HG03442 (cell line): ENCODE measurements around the gene COMMD3.

Experiments
- ATAC-seq: cut with Tn5 transposase; IDR thresholded peaks from one replicate; pipeline ENCODE4 v1.9.1; 2021; ENCODE audit warnings: mild to moderate bottlenecking, moderate library complexity; ENCODE audit not compliant: unreplicated experiment

COMMD3 gene

GRCh38 chr10:22365233-22365632 lies 49.0 kb downstream of the COMMD3 start:
- ATAC-seq = peak; percentile 48

DNA sequence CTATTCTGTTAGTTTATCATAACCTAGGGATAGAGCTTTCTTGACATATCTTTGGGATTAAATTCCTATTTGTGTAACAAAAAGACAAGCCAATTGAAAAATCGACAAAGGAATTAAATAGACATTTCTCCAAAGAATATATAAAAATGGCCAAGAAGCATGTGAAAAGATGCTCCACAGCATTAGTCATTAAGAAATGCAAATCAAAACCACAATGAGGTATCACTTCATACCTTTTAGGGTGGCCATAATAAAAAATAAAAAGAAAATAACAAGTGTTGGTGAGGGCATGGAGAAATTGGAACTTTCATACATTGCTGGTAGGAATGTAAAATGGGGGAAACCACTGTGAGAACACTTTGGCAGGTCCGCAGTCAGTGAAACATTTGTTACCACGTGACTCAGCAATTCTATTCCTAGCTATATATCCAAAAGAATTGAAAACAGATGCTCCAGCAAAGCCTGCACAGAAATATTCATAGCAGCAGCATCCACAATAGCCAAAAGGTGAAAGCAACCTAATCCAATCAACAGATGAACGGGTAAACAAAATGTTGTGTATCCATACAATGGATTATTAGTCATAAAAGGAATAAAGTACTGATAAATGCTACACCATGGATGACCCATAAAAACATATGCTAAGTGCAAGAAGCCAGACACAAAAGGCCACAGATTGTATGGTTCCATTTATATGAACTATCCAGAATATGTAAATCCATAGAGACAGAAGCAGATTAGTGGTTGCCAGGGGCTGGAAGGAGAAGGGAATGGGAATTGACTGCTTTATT lies 49.7 kb downstream of the COMMD3 start:
- ATAC-seq = no peak

DNA sequence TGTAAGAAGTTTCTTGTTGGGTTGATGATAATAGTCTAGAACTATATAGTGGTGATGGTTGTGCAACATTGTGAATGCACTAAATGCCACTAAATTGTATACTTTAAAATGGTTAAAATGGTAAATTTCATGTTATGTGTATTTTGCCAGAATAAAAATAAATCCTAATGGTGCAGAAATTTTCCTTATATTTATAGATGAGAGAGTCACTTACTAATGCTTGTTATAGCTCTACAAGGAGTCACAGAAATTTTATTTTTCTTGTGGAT lies 50.2 kb downstream of the COMMD3 start:
- no peak for ATAC-seq

DNA sequence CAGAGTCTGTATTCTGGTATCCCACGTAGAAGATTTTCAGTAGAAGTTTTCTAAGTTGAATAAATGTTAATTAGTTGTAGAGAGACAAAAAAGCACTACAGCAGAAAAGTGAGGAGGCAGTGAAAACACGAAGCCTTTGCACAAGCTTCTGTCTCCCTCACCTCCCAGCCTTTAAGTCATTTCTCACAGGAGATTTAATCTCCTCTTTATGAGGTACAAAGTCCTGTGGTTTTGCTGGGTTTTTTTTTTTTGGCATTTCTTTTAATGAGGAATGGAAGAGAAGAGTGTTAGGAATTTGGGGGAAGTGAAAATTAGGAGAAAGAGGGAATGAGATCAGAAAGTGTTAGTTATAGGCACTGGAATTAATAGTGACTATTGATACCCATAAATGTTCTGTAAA lies 50.6 kb downstream of the COMMD3 start:
- no peak for ATAC-seq

- peak; percentile 35 for ATAC-seq
These were observed 51.3 kb downstream of the COMMD3 start for GRCh38 chr10:22367471-22367870.

- no peak for ATAC-seq
These were observed 52.2 kb downstream of the COMMD3 start for GRCh38 chr10:22368402-22368801.

DNA sequence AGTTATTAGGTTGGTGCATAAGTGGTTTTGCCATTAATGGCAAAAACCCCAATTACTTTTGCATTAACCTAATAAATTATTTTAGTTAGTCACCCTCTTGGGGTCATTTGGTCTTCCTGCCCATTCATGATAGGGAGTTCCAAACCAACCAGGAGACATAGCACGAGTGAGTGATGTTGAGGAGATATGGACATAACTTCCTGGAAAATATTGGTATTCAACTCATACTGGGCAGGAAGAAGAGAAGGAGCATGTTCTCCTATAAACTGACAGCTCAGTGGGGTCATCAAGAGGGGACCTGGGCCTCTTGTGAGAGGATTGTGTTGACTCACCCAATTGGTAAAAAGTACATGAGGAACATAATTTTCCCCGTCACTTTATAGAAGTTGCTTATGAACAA lies 52.8 kb downstream of the COMMD3 start:
- no peak for ATAC-seq

DNA sequence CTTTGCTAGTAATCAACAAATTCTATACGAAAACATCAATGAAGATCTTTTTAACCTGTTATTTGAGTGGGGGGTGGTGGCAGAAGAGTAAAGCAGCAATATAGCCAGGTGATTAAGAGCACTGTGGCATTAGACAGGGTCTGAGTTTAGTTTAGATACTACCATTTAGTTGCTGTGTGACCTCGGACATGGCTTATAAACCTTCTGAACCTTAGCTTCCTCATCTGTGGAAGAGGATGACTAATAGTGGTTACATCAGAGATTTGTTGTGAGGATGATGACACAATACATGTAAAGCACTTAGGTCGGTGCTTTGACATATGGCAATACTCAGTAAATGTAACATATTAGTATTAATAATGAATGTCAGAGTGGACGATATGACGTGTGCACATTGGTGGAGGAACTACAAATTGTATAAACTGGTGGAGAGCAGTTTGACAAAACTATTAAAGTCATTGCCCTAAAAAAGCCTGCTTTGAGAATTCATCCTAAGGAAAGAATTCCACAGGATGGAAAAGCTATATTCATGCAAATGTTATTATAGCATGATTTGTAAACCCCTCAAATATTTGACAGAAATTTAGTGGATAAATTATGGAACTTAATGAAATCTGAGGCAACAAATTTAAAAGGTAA lies 53.4 kb downstream of the COMMD3 start:
- ATAC-seq = no peak
